Fibroblast of lung (primary cell): Measurements from ENCODE around the gene AKAP6.

Experiments used
- EZH2 ChIP-seq: IDR thresholded peaks from 2 replicates; pipeline ENCODE4 v1.5.1; 2012; ENCODE audit warnings: low read length, control low read depth, mild to moderate bottlenecking; ENCODE audit errors: missing control alignments
- TF ChIP-seq, protein P1 (sequence below), 2 donors: IDR thresholded peaks in 1 of 2; conservative IDR thresholded peaks in 1 of 2; 1 replicate in 1 of 2; 2 replicates in 1 of 2; pipeline ENCODE4 v1.5.1; 2011 to 2012; ENCODE audit warnings: low read length in 2 of 2, control low read depth in 1 of 2, inconsistent platforms in 1 of 2, low read depth in 1 of 2, mild to moderate bottlenecking in 1 of 2

- TF ChIP-seq, protein P1, sequence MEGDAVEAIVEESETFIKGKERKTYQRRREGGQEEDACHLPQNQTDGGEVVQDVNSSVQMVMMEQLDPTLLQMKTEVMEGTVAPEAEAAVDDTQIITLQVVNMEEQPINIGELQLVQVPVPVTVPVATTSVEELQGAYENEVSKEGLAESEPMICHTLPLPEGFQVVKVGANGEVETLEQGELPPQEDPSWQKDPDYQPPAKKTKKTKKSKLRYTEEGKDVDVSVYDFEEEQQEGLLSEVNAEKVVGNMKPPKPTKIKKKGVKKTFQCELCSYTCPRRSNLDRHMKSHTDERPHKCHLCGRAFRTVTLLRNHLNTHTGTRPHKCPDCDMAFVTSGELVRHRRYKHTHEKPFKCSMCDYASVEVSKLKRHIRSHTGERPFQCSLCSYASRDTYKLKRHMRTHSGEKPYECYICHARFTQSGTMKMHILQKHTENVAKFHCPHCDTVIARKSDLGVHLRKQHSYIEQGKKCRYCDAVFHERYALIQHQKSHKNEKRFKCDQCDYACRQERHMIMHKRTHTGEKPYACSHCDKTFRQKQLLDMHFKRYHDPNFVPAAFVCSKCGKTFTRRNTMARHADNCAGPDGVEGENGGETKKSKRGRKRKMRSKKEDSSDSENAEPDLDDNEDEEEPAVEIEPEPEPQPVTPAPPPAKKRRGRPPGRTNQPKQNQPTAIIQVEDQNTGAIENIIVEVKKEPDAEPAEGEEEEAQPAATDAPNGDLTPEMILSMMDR (conservative IDR thresholded peaks at IDR 0.05 in 1 of 2, IDR thresholded peaks at IDR 0.05 in 1 of 2; ENCODE audit: low read depth in 1 of 2, low read length in 2 of 2) = peak; percentile 86 to 88
- TF ChIP-seq EZH2 = no peak
Observed at GRCh38 chr14:32588448-32589320, 259.6 kb downstream of the AKAP6 start.
